COR-L47 (cell line): ENCODE data around the gene TSPAN15.
"Not testable (repeated sequence)": the region's sequence is repeated elsewhere in the genome, so short reads cannot be mapped to it uniquely, and the experiment has no call there.

Experiments
- DNase-seq: peaks from one replicate; lab custom pipeline; 2025; lab: John Stamatoyannopoulos, UW

Gene TSPAN15

DNA sequence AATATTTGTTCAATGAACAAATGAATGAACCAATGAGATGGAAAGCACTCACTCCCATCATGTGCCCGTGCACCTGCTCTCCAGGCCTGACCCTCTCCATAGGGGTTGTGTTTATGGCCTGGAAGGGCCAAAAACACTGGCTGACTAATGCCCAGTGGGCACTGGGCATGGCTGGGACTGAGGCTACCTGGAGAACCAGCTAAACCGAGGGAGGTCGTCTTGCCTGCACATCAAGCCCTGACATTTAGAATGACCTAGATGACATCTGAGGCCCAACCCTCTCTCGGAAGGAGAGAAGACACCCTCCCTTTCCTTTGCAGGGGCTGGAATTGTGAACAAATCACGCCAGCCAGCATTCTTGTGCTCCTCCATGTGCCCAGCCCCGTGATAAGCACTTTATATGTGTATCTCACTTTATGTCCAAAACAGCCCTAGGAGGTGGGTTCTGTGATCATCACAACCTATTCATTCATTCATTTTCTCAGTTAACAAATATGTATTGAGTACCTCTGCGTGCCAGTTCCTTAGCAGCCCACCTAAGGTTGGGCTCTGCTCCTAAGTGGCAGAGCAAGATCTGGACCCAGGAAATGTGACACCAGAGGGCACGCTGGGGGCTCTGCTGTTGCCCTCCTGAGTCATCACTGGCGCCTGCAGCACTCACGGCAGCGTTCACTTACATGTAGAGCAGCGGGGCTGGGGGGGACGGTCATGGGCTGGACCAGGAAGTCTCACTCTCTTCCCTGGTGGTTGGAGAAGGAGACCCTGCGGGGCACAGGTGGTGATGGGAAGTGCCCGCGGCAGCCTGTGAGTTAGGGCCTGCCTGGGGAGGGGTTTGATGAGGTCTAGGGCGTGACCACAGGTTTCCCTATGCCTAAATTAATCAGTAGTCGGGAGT, 52.0 kb downstream of the TSPAN15 start:
- no peak for DNase-seq

DNA sequence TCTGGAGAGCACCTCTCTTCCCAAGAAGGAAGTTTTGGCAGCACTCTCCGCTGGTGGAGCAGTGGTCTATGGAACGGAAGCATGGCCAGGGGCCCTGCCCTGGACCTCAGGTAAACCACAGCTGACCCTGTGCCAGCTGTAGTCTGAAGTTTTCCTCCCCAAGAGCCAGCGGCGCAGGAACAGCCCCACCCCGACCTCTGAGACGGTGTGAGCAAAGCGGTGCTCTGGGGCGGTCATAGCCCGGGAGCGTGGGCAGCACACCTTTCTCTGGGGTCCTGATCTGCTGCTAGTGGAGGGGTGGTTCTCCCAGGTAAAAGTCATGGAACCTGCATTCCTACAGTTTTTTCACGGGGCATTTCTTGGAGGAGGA, 52.6 kb downstream of the TSPAN15 start:
- DNase-seq: no peak

DNA sequence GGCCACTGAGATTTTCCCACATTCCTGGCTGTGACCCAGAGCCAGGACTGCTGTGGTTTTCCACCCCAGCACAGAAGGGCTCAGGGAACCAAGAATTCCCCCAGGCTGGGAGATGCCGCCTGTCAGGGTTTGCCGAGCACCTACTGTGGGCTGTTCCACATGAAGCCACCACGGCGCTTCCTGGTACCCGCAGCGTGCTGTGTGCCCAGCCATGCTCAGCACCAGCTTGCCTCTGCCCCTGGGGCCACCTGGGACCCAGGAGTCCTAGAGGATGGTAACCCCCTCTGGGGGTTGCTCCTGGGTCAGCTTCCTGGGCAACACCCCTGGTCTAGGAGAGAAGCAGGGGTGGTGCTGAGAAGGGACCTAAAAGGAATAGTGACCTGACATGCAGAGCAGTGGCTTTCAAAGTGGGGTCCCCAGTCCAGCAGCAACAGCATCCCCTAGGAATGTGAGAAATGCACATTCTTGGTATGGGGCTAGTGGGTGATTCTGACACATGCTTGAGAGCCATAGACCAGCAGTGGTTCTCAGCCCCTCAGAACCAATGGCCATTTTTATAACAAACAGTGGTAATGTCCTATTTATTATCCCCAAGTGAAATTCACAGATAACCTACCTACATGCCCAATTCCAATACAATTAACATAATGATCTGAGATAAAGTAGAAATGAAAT, 53.4 kb downstream of the TSPAN15 start:
- no peak for DNase-seq

DNA sequence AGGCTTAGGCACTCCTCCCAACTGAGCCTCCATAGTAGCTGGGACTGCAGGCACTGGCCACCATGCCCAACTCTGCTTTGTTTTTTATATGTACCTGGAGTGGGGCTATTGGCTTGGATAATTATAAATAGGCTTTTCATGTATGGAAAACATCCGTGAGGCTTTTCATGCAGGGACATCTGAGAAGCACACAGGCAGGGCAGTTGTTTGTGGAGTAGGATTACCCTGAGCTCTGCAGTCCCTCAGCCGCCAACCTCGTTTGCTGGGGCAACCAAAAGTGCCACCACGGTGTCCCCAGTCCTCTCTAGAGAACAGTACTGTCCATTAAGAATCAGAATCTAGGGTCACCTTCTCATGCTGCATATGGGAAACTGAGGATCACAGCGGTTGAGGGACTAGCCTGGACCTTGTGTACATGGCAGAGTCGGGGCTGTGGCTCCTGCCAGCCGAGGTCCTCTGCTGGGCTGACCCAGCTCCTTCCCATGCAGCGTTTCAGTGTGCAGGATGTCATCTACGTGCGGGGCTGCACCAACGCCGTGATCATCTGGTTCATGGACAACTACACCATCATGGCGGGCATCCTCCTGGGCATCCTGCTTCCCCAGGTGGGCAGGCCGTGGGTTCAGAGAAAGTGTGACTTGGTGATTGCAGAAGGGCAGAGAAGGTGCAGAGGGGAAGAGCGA, 54.5 kb downstream of the TSPAN15 start:
- no peak for DNase-seq

DNA sequence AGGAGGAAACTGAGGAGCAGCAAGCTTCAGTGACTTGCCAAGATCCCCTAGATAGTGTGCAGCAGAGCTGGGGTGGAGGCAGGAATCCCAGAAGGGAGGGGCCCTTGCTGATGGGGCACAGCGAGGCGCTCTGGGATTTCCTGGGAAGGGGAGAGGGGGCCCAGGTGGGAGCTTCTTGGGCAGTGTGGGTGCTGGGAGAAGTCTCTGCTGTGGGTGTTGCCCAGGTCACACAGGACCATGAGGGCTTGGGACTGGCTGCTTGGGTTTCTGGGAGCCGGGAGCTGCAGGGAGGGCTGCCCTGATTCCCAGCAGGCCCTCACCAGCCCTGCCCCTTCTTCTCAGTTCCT, 55.2 kb downstream of the TSPAN15 start:
- DNase-seq: no peak

DNA sequence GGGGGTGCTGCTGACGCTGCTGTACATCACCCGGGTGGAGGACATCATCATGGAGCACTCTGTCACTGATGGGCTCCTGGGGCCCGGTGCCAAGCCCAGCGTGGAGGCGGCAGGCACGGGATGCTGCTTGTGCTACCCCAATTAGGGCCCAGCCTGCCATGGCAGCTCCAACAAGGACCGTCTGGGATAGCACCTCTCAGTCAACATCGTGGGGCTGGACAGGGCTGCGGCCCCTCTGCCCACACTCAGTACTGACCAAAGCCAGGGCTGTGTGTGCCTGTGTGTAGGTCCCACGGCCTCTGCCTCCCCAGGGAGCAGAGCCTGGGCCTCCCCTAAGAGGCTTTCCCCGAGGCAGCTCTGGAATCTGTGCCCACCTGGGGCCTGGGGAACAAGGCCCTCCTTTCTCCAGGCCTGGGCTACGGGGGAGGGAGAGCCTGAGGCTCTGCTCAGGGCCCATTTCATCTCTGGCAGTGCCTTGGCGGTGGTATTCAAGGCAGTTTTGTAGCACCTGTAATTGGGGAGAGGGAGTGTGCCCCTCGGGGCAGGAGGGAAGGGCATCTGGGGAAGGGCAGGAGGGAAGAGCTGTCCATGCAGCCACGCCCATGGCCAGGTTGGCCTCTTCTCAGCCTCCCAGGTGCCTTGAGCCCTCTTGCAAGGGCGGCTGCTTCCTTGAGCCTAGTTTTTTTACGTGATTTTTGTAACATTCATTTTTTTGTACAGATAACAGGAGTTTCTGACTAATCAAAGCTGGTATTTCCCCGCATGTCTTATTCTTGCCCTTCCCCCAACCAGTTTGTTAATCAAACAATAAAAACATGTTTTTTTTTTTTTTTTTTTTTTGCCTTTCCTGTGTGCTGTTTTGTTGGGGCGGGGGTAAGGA, 55.8 kb downstream of the TSPAN15 start:
- DNase-seq: no peak

DNA sequence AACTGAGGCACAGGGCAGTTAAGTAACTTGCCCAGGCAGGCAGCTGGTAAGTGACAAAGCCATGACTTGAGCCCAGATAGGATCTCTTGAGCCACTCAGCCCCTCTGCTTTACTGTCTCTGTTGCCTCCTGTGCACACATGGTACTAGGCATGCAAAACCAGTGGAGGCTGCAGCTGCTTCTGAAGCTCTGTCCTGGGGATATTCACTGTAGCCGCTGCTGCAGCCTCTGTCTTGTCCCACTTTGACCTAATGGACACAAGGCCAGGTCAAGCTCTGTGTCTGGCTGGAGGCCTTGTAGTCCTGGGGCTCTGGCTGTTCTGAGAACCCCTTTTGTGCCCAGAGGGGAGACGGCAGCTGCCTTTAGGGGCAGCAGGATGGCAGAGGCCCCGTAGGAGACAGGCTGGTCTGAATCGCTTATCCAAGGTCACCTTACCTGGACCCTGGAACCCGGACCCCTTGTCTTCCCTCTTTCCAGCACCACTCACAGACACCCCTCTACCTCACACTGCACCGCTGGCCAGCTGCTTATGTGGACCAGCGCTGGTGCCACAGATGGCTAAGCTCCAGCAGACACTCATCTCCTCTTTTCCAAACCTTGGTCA, 57.6 kb downstream of the TSPAN15 start:
- no peak for DNase-seq

DNA sequence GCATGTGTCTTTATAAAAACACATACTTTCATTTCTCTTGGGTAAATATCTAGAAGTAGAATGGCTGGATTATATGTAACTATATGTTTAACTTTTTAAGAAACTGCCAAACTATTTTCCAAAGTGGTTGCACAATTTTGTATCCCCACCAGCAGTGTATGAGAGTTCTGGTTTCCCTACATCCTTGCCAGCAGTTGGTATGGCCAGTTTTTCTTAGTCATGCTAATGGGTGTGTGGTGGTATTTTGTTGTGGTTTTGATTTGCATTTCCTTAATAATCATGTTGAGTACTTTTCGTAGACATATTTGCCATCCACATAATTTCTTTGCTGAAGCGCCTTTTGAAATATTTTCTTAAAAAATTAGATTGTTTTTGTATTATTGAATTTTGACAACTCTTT, 61.6 kb downstream of the TSPAN15 start:
- DNase-seq: no peak

DNA sequence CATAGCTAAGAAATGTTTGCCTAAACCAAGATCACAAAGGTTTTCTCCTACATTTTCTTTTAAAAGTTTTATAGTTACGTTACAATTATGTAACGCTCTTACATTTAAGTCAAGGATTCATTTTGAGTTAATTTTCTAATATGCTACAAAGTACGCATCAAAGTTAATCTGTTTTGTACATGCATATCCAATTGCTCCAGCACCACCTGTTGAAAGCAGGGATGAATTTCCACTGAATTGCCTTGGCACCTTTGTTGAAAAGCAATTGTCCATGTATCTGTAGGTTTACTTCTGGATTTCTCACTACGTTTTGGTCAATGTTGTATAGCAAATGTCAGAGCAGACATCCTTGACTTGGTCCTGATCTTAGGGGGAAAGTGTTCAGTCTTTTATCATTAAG, 62.4 kb downstream of the TSPAN15 start:
- no peak for DNase-seq

DNA sequence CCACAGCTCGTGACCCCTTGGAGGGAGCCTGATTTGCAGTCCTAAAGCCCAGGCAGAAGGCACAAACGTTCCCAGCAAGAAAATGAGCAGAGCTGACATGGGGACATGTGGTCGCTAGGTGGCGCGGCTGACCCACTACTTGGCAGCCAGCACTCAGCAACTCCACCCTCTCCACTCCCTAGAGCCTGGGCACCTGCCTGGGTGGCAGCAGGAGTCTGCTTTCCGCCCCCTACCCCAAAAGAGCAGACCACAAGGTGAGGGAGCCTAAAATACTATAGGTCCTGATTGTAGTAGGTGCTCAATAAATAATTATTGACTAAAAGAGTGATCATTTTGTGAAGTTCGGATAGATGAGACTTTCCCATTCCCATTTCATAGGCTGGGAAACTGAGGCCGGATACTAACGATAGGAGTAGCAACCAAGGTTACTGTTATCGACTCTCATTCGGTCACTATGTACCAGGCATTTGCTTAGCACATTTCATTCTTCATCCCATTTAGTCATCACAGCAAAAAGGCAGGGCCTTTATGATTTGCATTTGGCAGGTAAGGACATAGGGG, 64.5 kb downstream of the TSPAN15 start:
- peak; percentile 48 for DNase-seq

DNA sequence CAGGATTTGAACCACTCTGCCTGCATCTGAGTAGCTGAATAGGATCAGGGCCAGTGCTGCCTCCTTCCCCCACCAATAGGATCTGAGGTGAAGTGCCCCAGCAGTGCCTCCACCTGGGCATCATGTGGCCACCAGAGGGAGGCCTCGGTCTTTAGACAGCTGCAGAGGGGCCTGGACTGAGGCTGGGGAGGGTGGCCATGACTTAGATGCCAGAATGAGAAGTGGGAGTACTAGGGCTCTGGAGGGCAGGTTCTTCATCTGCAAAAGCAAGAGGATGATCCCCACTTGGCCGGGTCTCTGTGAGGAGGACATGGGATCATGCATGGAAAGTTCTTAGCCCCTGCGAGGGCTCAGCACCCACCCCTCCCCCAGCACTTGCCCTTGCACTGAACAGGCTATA, 65.1 kb downstream of the TSPAN15 start:
- DNase-seq: peak; percentile 5

DNA sequence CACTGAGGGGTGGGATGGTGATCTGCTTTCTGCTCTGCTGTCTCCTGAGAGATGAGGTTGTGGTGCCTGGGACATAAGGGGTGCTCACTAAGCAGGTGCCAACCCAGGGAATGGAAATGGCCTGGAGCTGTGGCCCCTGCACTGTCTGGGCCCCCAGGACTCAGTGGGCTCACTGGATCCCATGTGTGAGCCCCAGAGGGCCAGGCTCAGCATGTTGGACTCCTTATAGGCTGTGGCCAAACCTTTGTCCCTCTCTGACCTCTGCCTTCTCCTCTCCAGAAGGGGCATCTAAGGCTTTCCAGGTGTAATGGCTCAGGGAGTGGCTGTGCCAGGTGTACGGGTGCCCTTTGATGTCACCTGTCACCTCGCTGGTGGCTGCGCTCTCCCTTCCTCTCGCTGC, 65.5 kb downstream of the TSPAN15 start:
- DNase-seq: no peak

DNA sequence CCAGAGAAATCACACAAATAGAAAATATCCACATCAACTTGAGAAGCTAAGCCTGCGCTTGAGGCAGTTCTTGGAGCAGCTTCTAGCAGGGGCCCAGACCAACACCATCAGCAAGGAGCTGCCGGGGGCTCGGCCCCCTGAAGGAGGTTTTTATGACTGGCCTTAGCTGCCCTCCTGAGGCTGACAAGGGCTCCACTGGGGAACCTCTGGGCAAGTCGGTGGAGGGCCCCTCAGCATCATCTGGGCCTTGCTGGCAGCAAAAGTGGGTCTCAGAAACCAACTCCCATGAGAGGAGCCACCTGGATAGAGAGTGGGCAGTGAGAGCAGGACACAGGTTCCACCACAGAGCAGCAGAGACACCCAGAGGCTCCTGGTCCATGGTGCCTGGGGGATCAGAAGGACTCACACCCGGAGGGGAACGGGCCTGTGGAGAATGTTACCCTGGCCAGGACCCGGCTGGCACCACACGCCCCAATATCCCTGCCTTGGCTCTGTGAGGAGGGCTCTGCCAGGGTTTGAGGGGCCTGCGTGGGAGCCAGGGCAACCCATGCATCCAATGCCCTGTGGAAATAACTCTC, 66.1 kb downstream of the TSPAN15 start:
- no peak for DNase-seq

DNA sequence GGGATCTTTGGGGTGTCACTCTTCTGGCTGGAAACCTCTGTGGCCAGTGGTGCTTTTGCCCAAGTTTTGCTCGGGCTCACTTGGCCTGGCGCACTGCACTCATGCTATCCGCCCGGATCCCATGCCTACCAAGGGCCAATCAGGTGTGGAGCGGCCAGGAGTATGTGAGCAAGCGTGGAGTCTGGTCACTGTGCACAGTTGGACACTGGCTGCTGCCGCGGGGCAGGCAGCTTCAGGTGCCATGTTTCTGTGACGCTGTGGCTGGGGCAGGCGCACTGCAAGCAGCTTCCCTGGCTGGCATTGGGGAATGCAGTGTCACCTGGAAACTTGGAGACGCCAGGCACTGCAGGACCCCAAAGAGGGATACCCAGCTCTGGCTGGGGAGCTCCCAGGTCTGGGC, 76.7 kb downstream of the TSPAN15 start:
- DNase-seq: no peak

DNA sequence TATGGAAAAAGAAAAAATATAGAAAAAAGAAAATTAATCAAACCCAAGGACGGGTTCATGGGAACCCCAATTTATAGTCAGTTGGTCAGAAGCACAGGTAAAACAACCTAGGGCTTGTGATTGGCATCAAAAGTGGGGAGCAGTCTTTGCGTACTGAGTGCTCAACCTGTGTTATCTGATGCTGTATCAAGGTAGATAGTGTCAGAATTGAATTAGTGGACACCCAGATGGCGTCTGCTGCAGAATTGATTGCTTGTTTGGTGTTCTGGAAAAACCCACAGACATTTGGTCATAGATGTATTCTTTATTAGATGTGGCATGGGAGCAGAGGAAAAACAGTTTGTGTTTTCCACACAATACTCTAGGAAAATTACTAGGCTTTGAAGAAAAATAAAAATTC, 82.4 kb downstream of the TSPAN15 start:
- DNase-seq: no peak

DNA sequence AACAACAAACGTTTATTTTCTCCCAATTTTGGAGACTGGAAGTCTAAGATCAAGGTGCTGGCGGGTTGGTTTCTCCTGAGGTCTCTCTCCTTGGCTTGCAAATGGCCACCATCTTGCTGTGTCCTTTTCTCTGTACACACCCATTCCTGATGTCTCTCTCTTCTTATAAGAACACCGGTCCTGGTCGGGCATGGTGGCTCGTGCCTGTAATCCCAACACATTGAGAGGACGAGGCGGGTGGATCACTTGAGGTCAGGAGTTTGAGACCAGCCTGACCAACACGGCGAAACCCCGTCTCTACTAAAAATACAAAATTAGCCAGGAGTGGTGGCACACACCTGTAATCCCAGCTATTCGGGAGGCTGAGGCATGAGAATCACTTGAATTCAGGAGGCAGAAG, 85.3 kb downstream of the TSPAN15 start:
- DNase-seq: not testable (repeated sequence)

DNA sequence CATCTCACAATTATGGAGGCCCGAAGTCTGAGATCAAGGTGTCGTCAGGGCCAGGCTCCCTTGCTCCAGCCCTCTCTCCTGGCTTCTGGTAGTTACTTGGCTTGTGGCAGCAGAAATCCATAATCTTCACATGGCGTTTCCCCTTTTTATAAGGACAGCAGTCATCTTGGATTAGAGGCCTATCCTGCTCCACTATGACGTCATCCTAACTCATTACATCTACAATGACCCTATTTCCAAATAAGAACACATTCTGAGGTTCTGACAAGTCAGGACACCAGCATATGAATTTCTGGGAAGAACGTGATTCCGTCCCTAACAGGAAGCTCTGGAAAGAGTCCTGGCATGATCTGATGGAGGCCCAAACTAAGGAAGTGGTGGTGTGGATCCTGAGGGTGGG, 86.2 kb downstream of the TSPAN15 start:
- no peak for DNase-seq

DNA sequence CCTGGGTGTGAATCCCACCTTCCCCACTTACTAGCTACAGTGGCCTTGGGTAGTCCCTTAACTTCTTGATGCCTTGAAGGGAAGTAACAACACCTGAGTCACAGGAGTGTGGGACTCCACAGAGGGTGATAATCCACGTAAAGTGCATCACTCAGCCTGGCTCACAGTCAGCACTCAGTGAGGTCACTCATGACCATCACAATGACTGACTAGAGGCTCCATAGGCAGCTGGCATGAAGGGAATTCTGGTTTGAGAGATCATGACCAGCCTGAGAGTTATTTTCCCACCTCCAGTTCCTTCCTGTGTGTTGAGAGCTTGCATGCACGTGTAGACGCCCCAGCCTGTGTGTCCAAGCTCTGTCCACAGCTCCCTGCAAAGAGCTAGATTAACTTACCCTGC, 87.2 kb downstream of the TSPAN15 start:
- no peak for DNase-seq

DNA sequence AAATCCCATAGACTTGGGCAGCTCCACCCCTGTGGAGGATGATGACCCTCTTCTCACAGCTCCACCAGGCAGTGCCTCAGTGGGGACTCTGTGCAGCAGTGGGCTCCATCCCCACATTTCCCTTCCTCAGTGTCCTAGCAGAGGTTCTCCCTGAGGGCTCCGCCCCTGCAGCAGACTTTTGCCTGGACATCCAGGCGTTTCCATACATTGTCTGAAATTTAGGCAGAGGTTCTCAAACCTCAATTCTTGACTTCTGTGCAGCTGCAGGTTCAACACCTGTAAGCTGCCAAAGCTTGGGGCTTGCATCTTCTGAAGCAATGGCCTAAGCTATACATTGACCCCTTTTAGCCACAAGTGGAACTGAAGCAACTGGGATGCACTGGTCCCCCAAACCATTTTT, 90.2 kb downstream of the TSPAN15 start:
- DNase-seq: no peak

DNA sequence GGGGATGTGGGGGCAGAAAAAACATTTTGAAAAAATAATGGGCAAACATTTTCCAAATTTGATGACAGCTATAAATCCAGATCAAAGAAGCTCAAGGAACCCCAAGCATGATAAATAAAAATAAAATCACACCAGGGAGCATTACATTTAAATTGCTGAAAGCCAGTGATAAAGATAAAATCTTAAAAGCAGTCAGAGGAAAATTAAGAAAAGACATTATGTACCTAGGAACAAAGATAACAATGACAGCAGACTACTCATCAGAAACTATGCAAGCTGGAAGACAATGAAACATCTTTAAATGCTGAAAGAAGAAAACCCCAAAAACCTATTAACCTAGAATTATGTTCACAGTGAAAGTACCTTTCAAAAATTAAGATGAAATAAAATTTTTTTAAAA, 98.7 kb downstream of the TSPAN15 start:
- no peak for DNase-seq

DNA sequence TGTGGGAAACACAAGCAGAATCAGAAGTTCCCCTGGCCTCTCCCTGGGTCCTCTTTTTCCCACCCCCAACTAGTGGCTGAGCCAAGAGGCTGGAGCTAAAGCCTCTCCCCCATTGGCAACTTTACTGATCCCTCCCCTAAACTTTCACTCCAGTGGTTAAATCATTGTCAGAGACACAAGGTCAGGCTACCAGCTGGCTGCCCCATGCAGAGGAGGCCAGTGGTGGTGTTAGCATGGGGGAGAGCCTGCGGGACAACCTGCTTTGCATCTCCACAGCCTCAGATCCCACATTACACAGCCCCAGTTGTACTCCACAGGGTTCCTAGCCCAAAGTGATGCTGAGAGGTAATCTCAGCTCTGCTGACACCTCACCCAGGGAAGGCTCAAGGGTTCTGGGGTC, 101.0 kb downstream of the TSPAN15 start:
- DNase-seq: no peak
